ENCODE data around the gene CTSA. TPM values are rescaled to one million over a fixed set of nuclear protein-coding genes. Genes with fewer than 3 reads are reported as not detected.

CTSA gene
- total and polyA plus RNA-seq, 2 experiments from 2014 or later, result 61.6 to 78.1 TPM

DNA sequence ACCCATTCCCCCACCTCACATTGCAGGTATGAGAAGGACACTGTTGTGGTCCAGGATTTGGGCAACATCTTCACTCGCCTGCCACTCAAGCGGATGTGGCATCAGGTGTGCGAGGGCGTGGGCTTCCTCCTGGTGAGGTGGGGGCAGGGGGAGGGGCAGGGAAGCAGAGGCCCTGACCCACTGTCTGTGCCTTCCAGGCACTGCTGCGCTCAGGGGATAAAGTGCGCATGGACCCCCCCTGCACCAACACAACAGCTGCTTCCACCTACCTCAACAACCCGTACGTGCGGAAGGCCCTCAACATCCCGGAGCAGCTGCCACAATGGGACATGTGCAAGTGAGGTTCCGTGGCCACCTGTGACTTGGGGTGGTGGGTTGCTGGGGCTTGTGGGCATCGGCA, 3.7 kb downstream of the CTSA start:
- H3K27ac ChIP-seq, result no peak overlapping the region
- no peaks in the 10 kb centered on the region for H3K27me3 ChIP-seq
- H3K4me3 ChIP-seq, result no peak overlapping the region
- H3K4me1 ChIP-seq (ENCODE audit: low read depth), result peaks cover 3% of the 10 kb centered on the region
- no peak for DNase-seq (ENCODE audit: low read depth in 1 of 2, low spot score in 1 of 2)
- H3K9me3 ChIP-seq (ENCODE audit: low read depth), result no peaks in the 10 kb centered on the region
- TF ChIP-seq, protein P1, sequence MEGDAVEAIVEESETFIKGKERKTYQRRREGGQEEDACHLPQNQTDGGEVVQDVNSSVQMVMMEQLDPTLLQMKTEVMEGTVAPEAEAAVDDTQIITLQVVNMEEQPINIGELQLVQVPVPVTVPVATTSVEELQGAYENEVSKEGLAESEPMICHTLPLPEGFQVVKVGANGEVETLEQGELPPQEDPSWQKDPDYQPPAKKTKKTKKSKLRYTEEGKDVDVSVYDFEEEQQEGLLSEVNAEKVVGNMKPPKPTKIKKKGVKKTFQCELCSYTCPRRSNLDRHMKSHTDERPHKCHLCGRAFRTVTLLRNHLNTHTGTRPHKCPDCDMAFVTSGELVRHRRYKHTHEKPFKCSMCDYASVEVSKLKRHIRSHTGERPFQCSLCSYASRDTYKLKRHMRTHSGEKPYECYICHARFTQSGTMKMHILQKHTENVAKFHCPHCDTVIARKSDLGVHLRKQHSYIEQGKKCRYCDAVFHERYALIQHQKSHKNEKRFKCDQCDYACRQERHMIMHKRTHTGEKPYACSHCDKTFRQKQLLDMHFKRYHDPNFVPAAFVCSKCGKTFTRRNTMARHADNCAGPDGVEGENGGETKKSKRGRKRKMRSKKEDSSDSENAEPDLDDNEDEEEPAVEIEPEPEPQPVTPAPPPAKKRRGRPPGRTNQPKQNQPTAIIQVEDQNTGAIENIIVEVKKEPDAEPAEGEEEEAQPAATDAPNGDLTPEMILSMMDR (IDR thresholded peaks at IDR 0.05; ENCODE audit: low read depth, low read length), result no peak
- peaks cover 49% of the 10 kb centered on the region for H3K36me3 ChIP-seq

DNA sequence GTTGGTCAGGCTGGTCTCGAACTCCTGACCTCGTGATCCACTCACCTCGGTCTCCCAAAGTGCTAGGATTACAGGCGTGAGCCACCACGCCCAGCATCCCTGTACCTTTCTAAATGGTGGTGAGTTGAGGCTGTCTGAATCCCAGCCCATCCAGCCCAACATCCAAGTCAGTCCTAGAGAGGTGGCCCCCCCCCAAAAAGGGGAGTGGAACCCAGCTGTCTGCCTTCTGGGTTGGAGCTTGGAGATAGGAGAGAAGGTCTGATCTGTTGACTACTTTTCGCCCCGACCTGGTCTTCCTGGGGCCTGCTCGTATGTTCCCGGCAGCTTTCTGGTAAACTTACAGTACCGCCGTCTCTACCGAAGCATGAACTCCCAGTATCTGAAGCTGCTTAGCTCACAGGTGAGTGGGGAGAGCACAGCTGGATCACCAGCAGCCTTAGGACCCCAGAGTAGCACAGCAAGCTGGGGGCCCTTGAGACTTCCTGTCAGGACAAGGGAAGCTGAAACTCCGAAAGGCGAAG, 5.6 kb downstream of the CTSA start:
- H3K36me3 ChIP-seq, result peaks cover 61% of the 10 kb centered on the region
- no peak overlapping the region for H3K27ac ChIP-seq
- TF ChIP-seq, protein P1 (IDR thresholded peaks at IDR 0.05; ENCODE audit: low read depth, low read length), result no peak
- no peak for DNase-seq (ENCODE audit: low read depth in 1 of 2, low spot score in 1 of 2)
- no peaks in the 10 kb centered on the region for H3K27me3 ChIP-seq
- H3K4me3 ChIP-seq, result no peak overlapping the region
- peaks cover 3% of the 10 kb centered on the region for H3K4me1 ChIP-seq (ENCODE audit: low read depth)
- no peaks in the 10 kb centered on the region for H3K9me3 ChIP-seq (ENCODE audit: low read depth)

DNA sequence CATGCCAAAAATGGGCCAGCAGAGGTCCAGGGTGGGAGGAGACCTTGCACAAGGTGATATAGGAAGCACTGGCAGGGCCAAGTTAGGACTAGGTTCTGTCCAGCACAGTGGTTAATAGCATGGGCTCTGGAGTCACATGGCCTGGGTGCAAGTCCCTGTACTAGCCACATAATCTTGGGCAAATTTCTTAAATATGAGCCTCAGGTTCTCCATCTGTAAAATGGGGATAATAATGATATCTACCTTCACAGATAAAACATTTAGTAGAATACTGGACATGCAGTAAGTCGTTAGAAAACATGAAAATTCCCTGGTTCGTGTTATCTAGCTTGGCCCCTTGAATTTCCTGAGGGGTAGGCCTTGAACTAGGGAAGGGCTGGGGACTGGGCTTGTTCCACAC, 6.2 kb downstream of the CTSA start:
- H3K36me3 ChIP-seq, result peaks cover 64% of the 10 kb centered on the region
- H3K4me3 ChIP-seq, result no peak overlapping the region
- DNase-seq (ENCODE audit: low read depth in 1 of 2, low spot score in 1 of 2), result no peak
- no peaks in the 10 kb centered on the region for H3K27me3 ChIP-seq
- no peaks in the 10 kb centered on the region for H3K9me3 ChIP-seq (ENCODE audit: low read depth)
- H3K27ac ChIP-seq, result no peak overlapping the region
- no peaks in the 10 kb centered on the region for H3K4me1 ChIP-seq (ENCODE audit: low read depth)
- TF ChIP-seq, protein P1 (IDR thresholded peaks at IDR 0.05; ENCODE audit: low read depth, low read length), result no peak

DNA sequence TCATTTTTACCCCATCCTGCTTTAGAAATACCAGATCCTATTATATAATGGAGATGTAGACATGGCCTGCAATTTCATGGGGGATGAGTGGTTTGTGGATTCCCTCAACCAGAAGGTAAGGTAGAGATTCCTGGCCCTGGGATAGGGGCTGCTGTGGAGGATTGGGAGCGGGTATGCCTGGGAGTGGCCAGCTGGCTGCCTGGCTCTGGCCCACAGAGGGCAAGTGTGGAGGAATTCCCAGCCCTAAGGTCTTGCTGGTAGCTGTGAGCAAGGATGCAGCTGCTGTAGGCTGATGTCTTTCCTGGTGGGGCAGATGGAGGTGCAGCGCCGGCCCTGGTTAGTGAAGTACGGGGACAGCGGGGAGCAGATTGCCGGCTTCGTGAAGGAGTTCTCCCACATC, 6.6 kb downstream of the CTSA start:
- TF ChIP-seq, protein P1 (IDR thresholded peaks at IDR 0.05; ENCODE audit: low read depth, low read length), result no peak
- Histone ChIP-seq H3K4me1 (ENCODE audit: low read depth) (no peaks in the 10 kb centered on the region), H3K27ac (no peak overlapping the region), H3K4me3 (no peak overlapping the region), H3K9me3 (ENCODE audit: low read depth) (no peaks in the 10 kb centered on the region), H3K36me3 (peaks cover 64% of the 10 kb centered on the region), H3K27me3 (no peaks in the 10 kb centered on the region)
- no peak for DNase-seq (ENCODE audit: low read depth in 1 of 2, low spot score in 1 of 2)

DNA sequence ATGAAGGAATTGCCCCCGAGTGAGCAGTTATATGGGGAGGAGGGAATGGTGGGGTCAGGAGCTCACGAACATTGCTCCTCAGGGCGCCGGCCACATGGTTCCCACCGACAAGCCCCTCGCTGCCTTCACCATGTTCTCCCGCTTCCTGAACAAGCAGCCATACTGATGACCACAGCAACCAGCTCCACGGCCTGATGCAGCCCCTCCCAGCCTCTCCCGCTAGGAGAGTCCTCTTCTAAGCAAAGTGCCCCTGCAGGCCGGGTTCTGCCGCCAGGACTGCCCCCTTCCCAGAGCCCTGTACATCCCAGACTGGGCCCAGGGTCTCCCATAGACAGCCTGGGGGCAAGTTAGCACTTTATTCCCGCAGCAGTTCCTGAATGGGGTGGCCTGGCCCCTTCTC, 7.2 kb downstream of the CTSA start:
- TF ChIP-seq, protein P1 (IDR thresholded peaks at IDR 0.05; ENCODE audit: low read depth, low read length), result no peak
- H3K36me3 ChIP-seq, result peaks cover 64% of the 10 kb centered on the region

More for the DNA sequence above, 7.2 kb downstream of the CTSA start:
- no peaks in the 10 kb centered on the region for H3K27me3 ChIP-seq
- no peak overlapping the region for H3K4me3 ChIP-seq
- no peak for DNase-seq (ENCODE audit: low read depth in 1 of 2, low spot score in 1 of 2)
- no peaks in the 10 kb centered on the region for H3K9me3 ChIP-seq (ENCODE audit: low read depth)
- H3K4me1 ChIP-seq (ENCODE audit: low read depth), result no peaks in the 10 kb centered on the region
- H3K27ac ChIP-seq, result no peak overlapping the region

Measured in cardiac muscle cell (in vitro differentiated cells and primary cell).